Ramos (cell line): ENCODE data around the gene QKI.

Experiments used
- in situ Hi-C: fragments of 300-500 bp; cut with MboI; formaldehyde crosslinking; loops from one replicate; pipeline ENCODE4 v1.14.3; 2022; ENCODE audit warnings: low sequenced_read_pairs; ENCODE audit not compliant: unreplicated experiment

Gene QKI

GRCh38 chr6:163390770-163391169, 23.7 kb upstream of the QKI start:
- in situ Hi-C loops: no loop called here

- in situ Hi-C loops: no loop called here
These were observed 22.5 kb upstream of the QKI start for GRCh38 chr6:163391985-163392384.

GRCh38 chr6:163392533-163392932, 22.0 kb upstream of the QKI start:
- in situ Hi-C loops: no loop called here

GRCh38 chr6:163393923-163394322, 20.6 kb upstream of the QKI start:
- in situ Hi-C loops: no loop called here

GRCh38 chr6:163394659-163395058, 19.9 kb upstream of the QKI start:
- in situ Hi-C loops: no loop called here

- in situ Hi-C loops: no loop called here
These were observed 19.2 kb upstream of the QKI start for GRCh38 chr6:163395122-163395830.

- in situ Hi-C loops: no loop called here
These were observed 18.7 kb upstream of the QKI start for GRCh38 chr6:163395831-163396185.

- in situ Hi-C loops: no loop called here
These were observed 17.2 kb upstream of the QKI start for GRCh38 chr6:163397326-163397725.

- in situ Hi-C loops: no loop called here
These were observed 16.4 kb upstream of the QKI start for GRCh38 chr6:163398115-163398514.

GRCh38 chr6:163398815-163399214, 15.7 kb upstream of the QKI start:
- in situ Hi-C loops: no loop called here

GRCh38 chr6:163400509-163400908, 14.0 kb upstream of the QKI start:
- in situ Hi-C loops: loop anchor here (25.0 kb wide), 1 partner anchor 562 kb away; no protein-coding TSS in a partner anchor

- in situ Hi-C loops: loop anchor here (25.0 kb wide), 1 partner anchor 561 kb away; no protein-coding TSS in a partner anchor
These were observed 13.3 kb upstream of the QKI start for GRCh38 chr6:163401039-163401885.

GRCh38 chr6:163402616-163403015, 11.9 kb upstream of the QKI start:
- in situ Hi-C loops: loop anchor here (25.0 kb wide), 1 partner anchor 560 kb away; no protein-coding TSS in a partner anchor

GRCh38 chr6:163404825-163405265, 9.7 kb upstream of the QKI start:
- in situ Hi-C loops: loop anchor here (25.0 kb wide), 1 partner anchor 557 kb away; no protein-coding TSS in a partner anchor

- in situ Hi-C loops: loop anchor here (25.0 kb wide), 1 partner anchor 557 kb away; no protein-coding TSS in a partner anchor
These were observed 8.9 kb upstream of the QKI start for GRCh38 chr6:163405412-163406309.

GRCh38 chr6:163406366-163406765, 8.2 kb upstream of the QKI start:
- in situ Hi-C loops: loop anchor here (25.0 kb wide), 1 partner anchor 556 kb away; no protein-coding TSS in a partner anchor

- in situ Hi-C loops: loop anchor here (25.0 kb wide), 1 partner anchor 555 kb away; no protein-coding TSS in a partner anchor
These were observed 7.7 kb upstream of the QKI start for GRCh38 chr6:163406830-163407229.

- in situ Hi-C loops: loop anchor here (25.0 kb wide), 1 partner anchor 554 kb away; no protein-coding TSS in a partner anchor
These were observed 6.0 kb upstream of the QKI start for GRCh38 chr6:163408352-163408991.

- in situ Hi-C loops: loop anchor here (25.0 kb wide), 1 partner anchor 553 kb away; no protein-coding TSS in a partner anchor
These were observed 4.8 kb upstream of the QKI start for GRCh38 chr6:163409712-163410111.
